SU-DHL-6 (cell line): ENCODE measurements around the gene GPX8.

Source experiments
- H2AFZ ChIP-seq: fragments of 200-600 bp; sonication (generic); 2 replicates; pipeline ENCODE4 v1.6.1; 2014; ENCODE audit warnings: low read depth, mild to moderate bottlenecking, moderate library complexity, mixed read lengths, antibody characterized with exemption, low read length; ENCODE audit not compliant: severe bottlenecking
- H3F3A ChIP-seq: fragments of 200-600 bp; shearing (Covaris generic); 2 replicates; pipeline ENCODE4 v1.6.0; 2016; ENCODE audit warnings: antibody characterized with exemption, mild to moderate bottlenecking; ENCODE audit not compliant: insufficient read depth
- H3K27ac ChIP-seq: fragments of 200-600 bp; sonication (generic); 2 replicates; pipeline ENCODE4 v1.5.1; 2016; ENCODE audit warnings: low read depth, mild to moderate bottlenecking, low read length, moderate library complexity, mixed read lengths
- H3K27me3 ChIP-seq: fragments of 200-600 bp; sonication (generic), shearing (Covaris generic); 2 replicates; pipeline ENCODE4 v1.6.0; 2014; ENCODE audit warnings: mild to moderate bottlenecking, low read length
- H3K36me3 ChIP-seq: fragments of 200-600 bp; sonication (generic); 2 replicates; pipeline ENCODE4 v1.6.1; 2014; ENCODE audit warnings: mild to moderate bottlenecking, low read length, mixed read lengths
- H3K4me2 ChIP-seq: fragments of 300-600, 200-600 bp; shearing (Covaris generic), sonication (generic); 2 replicates; pipeline ENCODE4 v1.6.0; 2014; ENCODE audit warnings: low read length, low read depth, mild to moderate bottlenecking; ENCODE audit not compliant: poor library complexity, severe bottlenecking
- H3K4me3 ChIP-seq: fragments of 200-600 bp; sonication (generic); 2 replicates; pipeline ENCODE4 v1.5.1; 2014; ENCODE audit warnings: antibody characterized with exemption, low read length, mild to moderate bottlenecking, mixed read lengths; ENCODE audit not compliant: insufficient read depth, poor library complexity, severe bottlenecking
- H3K79me2 ChIP-seq: fragments of 200-600 bp; sonication (generic); 2 replicates; pipeline ENCODE4 v1.6.1; 2014; ENCODE audit warnings: mild to moderate bottlenecking, low read length, moderate library complexity; ENCODE audit not compliant: insufficient read depth
- H3K9ac ChIP-seq: fragments of 200-600 bp; sonication (generic); 2 replicates; pipeline ENCODE4 v1.7.0; 2014; ENCODE audit warnings: mild to moderate bottlenecking, low read length
- H3K9me2 ChIP-seq: fragments of 200-600 bp; sonication (generic); replicated peaks from 2 replicates; pipeline ENCODE4 v1.6.1; 2014; ENCODE audit warnings: low read length; ENCODE audit not compliant: insufficient read depth
- H3K9me3 ChIP-seq: fragments of 200-600 bp; sonication (generic); 2 replicates; pipeline ENCODE4 v1.6.1; 2014; ENCODE audit warnings: low read length, mixed read lengths; ENCODE audit not compliant: insufficient read depth
- H4K20me1 ChIP-seq: fragments of 200-600 bp; sonication (generic); 2 replicates; pipeline ENCODE4 v1.6.1; 2014; ENCODE audit warnings: low read depth, mild to moderate bottlenecking, antibody characterized with exemption, low read length, moderate library complexity, mixed read lengths
- EZH2phosphoT487 ChIP-seq: fragments of 200-600 bp; sonication (generic), shearing (Covaris generic); conservative IDR thresholded peaks from 2 replicates; pipeline ENCODE4 v1.6.1; 2018; ENCODE audit warnings: mild to moderate bottlenecking, antibody characterized with exemption, low read length, moderate library complexity, mixed read lengths
- TF ChIP-seq, protein P1 (sequence below): fragments of 200-600 bp; sonication (generic); IDR thresholded peaks from one replicate; pipeline ENCODE4 v1.5.1; 2017; ENCODE audit warnings: antibody characterized with exemption, mild to moderate bottlenecking, low read length, moderate library complexity; ENCODE audit not compliant: insufficient read depth, poor library complexity, severe bottlenecking

GPX8 gene

DNA sequence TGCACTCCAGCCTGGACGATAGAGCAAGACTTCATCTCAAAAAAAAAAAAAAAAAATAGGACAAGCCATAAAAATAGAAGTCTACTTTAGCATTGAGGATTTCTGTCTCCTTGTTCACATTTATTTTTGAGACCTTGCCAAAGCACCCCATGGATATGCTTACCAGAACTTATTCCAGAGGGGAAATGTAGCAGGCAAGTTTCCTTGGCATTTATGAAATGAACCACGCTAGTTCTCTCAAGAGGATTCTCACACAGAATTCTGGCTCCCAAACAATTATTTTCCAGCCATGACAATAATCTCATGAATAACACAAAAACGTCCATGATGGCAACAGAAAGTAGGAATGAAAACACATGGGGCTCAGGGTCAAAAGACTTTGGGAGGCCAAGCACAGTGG lies 23.4 kb upstream of the GPX8 start:
- Histone ChIP-seq H3K4me3 (no peak overlapping the region), H4K20me1 (no peaks in the 10 kb centered on the region), H3K9ac (no peak overlapping the region), H3K4me2 (no peak overlapping the region), H3K9me3 (no peaks in the 10 kb centered on the region), H3K27ac (no peak overlapping the region), H3K27me3 (no peaks in the 10 kb centered on the region), H3K9me2 (no peaks in the 10 kb centered on the region), H3F3A (no peaks in the 10 kb centered on the region), H3K79me2 (no peaks in the 10 kb centered on the region), H2AFZ (no peak overlapping the region), H3K36me3 (no peaks in the 10 kb centered on the region)
- TF ChIP-seq EZH2phosphoT487, result no peak
- TF ChIP-seq, protein P1, sequence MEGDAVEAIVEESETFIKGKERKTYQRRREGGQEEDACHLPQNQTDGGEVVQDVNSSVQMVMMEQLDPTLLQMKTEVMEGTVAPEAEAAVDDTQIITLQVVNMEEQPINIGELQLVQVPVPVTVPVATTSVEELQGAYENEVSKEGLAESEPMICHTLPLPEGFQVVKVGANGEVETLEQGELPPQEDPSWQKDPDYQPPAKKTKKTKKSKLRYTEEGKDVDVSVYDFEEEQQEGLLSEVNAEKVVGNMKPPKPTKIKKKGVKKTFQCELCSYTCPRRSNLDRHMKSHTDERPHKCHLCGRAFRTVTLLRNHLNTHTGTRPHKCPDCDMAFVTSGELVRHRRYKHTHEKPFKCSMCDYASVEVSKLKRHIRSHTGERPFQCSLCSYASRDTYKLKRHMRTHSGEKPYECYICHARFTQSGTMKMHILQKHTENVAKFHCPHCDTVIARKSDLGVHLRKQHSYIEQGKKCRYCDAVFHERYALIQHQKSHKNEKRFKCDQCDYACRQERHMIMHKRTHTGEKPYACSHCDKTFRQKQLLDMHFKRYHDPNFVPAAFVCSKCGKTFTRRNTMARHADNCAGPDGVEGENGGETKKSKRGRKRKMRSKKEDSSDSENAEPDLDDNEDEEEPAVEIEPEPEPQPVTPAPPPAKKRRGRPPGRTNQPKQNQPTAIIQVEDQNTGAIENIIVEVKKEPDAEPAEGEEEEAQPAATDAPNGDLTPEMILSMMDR, result no peak

DNA sequence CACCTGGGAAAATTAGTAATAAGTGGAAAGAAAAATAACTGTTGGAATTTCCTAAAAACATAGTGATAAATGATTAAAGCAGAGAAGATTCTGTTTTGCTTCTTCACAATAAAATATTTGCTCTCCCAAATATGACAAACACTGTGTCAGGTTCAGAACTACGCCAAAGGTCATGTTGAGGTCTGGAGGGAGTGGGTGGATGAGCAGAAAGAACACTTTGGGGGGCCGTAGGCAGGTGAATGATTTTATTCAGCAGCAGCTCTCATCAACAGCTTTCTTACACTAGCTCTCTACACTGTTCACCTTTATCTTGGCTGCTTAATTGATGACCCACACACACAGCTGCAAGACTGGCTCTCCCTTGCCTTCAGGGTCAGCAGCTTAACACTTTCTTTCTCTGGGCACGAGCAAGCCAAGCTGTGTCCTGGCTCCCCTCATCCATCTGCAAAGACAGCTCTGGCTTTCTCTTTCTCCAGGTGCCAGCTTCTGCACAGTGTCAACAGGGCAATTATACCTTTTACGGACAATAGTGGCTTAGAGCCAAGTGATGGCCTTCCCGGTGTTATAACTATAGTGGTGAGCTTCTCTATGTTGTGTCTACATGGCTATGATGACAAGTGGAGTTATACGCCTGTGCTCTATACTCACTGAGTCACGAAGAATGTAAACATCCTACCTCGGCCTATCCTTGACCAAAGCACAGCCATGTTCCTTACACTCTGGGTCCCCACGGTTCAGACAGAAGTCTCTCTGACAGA lies 18.9 kb upstream of the GPX8 start:
- Histone ChIP-seq H3K9me2 (no peaks in the 10 kb centered on the region), H3K27me3 (0 out of 2 replicates have a peak, but pooled peaks cover 3% of the 10 kb centered on the region)
- no peak for TF ChIP-seq EZH2phosphoT487
- TF ChIP-seq, protein P1, result no peak

DNA sequence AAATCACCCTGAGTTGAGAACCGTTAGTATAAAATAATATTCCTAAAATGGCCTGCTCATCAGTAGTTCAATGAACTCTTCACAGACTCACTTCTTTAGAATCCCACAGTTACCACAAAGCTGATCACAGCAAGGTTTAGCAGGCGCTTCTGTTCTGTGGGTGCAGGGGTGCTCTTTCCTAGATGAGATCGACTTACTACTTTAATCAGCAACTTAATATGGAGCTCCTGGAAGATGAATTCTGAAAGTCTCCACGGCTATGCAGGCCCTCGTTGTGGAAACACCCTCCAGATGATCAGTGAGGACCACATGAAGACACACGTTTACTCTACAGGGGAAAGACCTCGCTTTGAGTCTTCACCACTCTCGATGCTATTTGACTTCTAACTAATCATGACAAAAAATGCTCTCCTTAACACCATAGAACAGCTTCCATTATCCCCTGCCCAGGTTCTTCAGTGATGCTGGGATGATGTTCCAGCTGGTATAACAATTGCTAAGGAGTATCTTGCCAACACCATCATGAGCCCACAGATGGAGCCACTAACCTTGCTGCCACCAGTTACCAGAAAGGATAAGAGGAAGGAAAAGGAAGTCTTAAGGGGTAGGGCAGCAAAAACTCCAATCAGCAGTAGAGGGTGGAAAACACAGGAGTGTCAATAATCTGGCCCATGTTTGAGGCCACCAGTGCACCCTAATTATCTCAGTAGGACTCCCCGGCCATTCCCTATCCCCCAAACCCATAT lies 17.9 kb upstream of the GPX8 start:
- 0 out of 2 replicates have a peak, but pooled peaks cover 3% of the 10 kb centered on the region for H3K27me3 ChIP-seq
- no peak overlapping the region for H3K27ac ChIP-seq
- H3K9me3 ChIP-seq, result no peaks in the 10 kb centered on the region
- TF ChIP-seq, protein P1, result no peak
- no peak for TF ChIP-seq EZH2phosphoT487
- H3K9me2 ChIP-seq, result no peaks in the 10 kb centered on the region
- H2AFZ ChIP-seq, result no peak overlapping the region
- H4K20me1 ChIP-seq, result no peaks in the 10 kb centered on the region
- no peak overlapping the region for H3K9ac ChIP-seq
- no peaks in the 10 kb centered on the region for H3K79me2 ChIP-seq
- no peak overlapping the region for H3K4me3 ChIP-seq
- H3F3A ChIP-seq, result no peaks in the 10 kb centered on the region
- no peaks in the 10 kb centered on the region for H3K36me3 ChIP-seq
- H3K4me2 ChIP-seq, result no peak overlapping the region

More for the DNA sequence above, 18.9 kb upstream of the GPX8 start:
- H3K9me3 ChIP-seq, result no peaks in the 10 kb centered on the region
- H3K4me3 ChIP-seq, result no peak overlapping the region
- no peak overlapping the region for H3K4me2 ChIP-seq
- H3K36me3 ChIP-seq, result no peaks in the 10 kb centered on the region
- H3K27ac ChIP-seq, result no peak overlapping the region
- H3K79me2 ChIP-seq, result no peaks in the 10 kb centered on the region
- H3K9ac ChIP-seq, result no peak overlapping the region
- no peaks in the 10 kb centered on the region for H3F3A ChIP-seq
- H4K20me1 ChIP-seq, result no peaks in the 10 kb centered on the region
- no peak overlapping the region for H2AFZ ChIP-seq
